Measurements from ENCODE around the gene ARHGAP1. TPM values are rescaled to one million over a fixed set of nuclear protein-coding genes. Genes with fewer than 3 reads are reported as not detected.

ARHGAP1 gene
- total and polyA plus RNA-seq, 2 of the 13 experiments (the other 11 are each of a cell fraction or from before 2014, with no cell fraction given) = 18.6 to 30.3 TPM

DNA sequence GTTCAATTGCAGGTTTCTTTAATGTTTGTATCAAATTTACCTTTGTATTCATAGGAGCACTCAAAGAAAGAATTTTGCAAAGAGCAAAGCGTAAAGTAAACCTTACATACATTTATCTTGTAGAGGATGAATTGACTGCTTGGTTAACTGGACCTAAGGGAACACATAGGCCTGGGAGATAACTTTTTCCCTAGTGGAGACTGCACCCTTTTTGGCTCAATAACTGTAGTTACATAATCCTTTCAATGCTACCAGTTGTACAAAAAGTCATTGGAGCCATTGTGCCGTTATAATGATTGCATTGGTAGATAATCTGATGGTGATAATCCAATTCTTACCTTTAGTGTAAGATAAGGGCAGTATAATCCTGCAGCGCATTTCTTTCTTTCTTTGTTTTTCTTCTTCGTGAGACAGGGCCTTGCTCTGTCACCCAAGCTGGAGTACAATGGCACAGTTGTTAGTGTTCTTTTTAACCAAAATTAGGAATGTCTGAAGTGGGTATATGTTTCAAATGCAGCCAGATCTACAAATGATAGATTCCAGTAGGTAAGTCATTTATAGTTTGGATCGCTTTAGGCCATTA, 64.8 kb downstream of the ARHGAP1 start:
- ChIA-PET CTCF (ENCODE audit: low intra/inter-chr PET ratio, low total read pairs) (no interaction called here), POLR2A (interaction anchor here (1.0 kb wide), 1 partner anchor 17 kb away, joined by 3 read pairs; no protein-coding TSS in a partner anchor)
- H3K36me3 ChIP-seq (replicated peaks in 1 of 2; ENCODE audit: control insufficient read depth in 1 of 2, insufficient read depth in 2 of 2, low read length in 2 of 2) = peaks cover 4 to 35% of the 10 kb centered on the region in 2 experiments; a peak in 4 of 5 replicates
- DNase-seq (ENCODE audit: low spot score) (no peak), FAIRE-seq (no peak), ATAC-seq (no peak)
- peaks cover 16% of the 10 kb centered on the region for H3K79me2 ChIP-seq (ENCODE audit: insufficient read depth, low read length)
- TF ChIP-seq, protein P1, sequence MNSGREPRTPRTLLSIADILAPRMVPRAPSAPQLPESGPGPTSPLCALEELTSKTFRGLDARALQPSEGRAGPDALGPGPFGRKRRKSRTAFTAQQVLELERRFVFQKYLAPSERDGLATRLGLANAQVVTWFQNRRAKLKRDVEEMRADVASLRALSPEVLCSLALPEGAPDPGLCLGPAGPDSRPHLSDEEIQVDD (CRISPR knock-in tag; IDR thresholded peaks at IDR 0.05; ENCODE audit: borderline replicate concordance) = no peak
- TF ChIP-seq, protein P2, sequence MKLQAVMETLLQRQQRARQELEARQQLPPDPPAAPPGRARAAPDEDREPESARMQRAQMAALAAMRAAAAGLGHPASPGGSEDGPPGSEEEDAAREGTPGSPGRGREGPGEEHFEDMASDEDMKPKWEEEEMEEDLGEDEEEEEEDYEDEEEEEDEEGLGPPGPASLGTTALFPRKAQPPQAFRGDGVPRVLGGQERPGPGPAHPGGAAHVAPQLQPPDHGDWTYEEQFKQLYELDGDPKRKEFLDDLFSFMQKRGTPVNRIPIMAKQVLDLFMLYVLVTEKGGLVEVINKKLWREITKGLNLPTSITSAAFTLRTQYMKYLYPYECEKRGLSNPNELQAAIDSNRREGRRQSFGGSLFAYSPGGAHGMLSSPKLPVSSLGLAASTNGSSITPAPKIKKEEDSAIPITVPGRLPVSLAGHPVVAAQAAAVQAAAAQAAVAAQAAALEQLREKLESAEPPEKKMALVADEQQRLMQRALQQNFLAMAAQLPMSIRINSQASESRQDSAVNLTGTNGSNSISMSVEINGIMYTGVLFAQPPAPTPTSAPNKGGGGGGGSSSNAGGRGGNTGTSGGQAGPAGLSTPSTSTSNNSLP (IDR thresholded peaks at IDR 0.05; ENCODE audit: low read depth, low read length) = no peak
- TF ChIP-seq, protein P3, sequence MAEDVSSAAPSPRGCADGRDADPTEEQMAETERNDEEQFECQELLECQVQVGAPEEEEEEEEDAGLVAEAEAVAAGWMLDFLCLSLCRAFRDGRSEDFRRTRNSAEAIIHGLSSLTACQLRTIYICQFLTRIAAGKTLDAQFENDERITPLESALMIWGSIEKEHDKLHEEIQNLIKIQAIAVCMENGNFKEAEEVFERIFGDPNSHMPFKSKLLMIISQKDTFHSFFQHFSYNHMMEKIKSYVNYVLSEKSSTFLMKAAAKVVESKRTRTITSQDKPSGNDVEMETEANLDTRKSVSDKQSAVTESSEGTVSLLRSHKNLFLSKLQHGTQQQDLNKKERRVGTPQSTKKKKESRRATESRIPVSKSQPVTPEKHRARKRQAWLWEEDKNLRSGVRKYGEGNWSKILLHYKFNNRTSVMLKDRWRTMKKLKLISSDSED (CRISPR knock-in tag; IDR thresholded peaks at IDR 0.05) = no peak
- TF ChIP-seq KDM3A (CRISPR knock-in tag; IDR thresholded peaks at IDR 0.05; ENCODE audit: low read depth) (no peak), SALL2 (CRISPR knock-in tag; IDR thresholded peaks at IDR 0.05) (no peak), ZNF234 (CRISPR knock-in tag; conservative IDR thresholded peaks at IDR 0.05) (no peak)
- TF ChIP-seq, protein P4, sequence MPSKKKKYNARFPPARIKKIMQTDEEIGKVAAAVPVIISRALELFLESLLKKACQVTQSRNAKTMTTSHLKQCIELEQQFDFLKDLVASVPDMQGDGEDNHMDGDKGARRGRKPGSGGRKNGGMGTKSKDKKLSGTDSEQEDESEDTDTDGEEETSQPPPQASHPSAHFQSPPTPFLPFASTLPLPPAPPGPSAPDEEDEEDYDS (CRISPR knock-in tag; IDR thresholded peaks at IDR 0.05) = no peak
- TF ChIP-seq, protein P5, sequence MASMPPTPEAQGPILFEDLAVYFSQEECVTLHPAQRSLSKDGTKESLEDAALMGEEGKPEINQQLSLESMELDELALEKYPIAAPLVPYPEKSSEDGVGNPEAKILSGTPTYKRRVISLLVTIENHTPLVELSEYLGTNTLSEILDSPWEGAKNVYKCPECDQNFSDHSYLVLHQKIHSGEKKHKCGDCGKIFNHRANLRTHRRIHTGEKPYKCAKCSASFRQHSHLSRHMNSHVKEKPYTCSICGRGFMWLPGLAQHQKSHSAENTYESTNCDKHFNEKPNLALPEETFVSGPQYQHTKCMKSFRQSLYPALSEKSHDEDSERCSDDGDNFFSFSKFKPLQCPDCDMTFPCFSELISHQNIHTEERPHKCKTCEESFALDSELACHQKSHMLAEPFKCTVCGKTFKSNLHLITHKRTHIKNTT (CRISPR knock-in tag; IDR thresholded peaks at IDR 0.05) = no peak
- TF ChIP-seq, protein P6, sequence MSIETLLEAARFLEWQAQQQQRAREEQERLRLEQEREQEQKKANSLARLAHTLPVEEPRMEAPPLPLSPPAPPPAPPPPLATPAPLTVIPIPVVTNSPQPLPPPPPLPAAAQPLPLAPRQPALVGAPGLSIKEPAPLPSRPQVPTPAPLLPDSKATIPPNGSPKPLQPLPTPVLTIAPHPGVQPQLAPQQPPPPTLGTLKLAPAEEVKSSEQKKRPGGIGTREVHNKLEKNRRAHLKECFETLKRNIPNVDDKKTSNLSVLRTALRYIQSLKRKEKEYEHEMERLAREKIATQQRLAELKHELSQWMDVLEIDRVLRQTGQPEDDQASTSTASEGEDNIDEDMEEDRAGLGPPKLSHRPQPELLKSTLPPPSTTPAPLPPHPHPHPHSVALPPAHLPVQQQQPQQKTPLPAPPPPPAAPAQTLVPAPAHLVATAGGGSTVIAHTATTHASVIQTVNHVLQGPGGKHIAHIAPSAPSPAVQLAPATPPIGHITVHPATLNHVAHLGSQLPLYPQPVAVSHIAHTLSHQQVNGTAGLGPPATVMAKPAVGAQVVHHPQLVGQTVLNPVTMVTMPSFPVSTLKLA (IDR thresholded peaks at IDR 0.05) = no peak
- no peaks in the 10 kb centered on the region for H3K27me3 ChIP-seq (ENCODE audit: control insufficient read depth in 1 of 2, insufficient read depth in 2 of 2, low read length in 2 of 2)
- H3K4me1 ChIP-seq (ENCODE audit: insufficient read depth, low read length) = peaks cover 44% of the 10 kb centered on the region
- no peak overlapping the region for H3K4me3 ChIP-seq (replicated peaks in 1 of 3; ENCODE audit: insufficient read depth in 1 of 3, low read depth in 2 of 3, low read length in 3 of 3)
- H4K20me1 ChIP-seq (ENCODE audit: insufficient read depth, low read length) = no peaks in the 10 kb centered on the region
- no peak overlapping the region for H3K9ac ChIP-seq (ENCODE audit: insufficient read depth, low read depth, low read length)
- H3K4me2 ChIP-seq (ENCODE audit: low read depth, low read length) = no peak overlapping the region
- 97% methylated on average over 5 of the region's 5 CpGs for WGBS (ENCODE audit: low lambda C conversion rate)
- no peaks in the 10 kb centered on the region for H3K9me3 ChIP-seq (ENCODE audit: low read length)
- intact Hi-C loops (cut with micrococcal nuclease; ENCODE audit: unreplicated experiment) (no loop called here), in situ Hi-C loops (cut with HindIII; ENCODE audit: extremely low pct_ligation_motif_present, low pct_unique_long_range_greater_than_20kb) (no loop called here)
- no peak overlapping the region for H2AFZ ChIP-seq (ENCODE audit: low read length)
- BruUV-seq (replicated peaks) = no TSS peak
- H3K27ac ChIP-seq (ENCODE audit: extremely low read length, insufficient read depth, low read length) = no peak overlapping the region

Measured in HepG2 (cell line).